ENCODE results near the gene GNB1. TPM values are rescaled to one million over a fixed set of nuclear protein-coding genes. Genes with fewer than 3 reads are reported as not detected.
"Not testable (repeated sequence)": the region's sequence is repeated elsewhere in the genome, so short reads cannot be mapped to it uniquely, and the experiment has no call there.

The GNB1 gene
- total RNA-seq, 1 donor = 101 TPM

DNA sequence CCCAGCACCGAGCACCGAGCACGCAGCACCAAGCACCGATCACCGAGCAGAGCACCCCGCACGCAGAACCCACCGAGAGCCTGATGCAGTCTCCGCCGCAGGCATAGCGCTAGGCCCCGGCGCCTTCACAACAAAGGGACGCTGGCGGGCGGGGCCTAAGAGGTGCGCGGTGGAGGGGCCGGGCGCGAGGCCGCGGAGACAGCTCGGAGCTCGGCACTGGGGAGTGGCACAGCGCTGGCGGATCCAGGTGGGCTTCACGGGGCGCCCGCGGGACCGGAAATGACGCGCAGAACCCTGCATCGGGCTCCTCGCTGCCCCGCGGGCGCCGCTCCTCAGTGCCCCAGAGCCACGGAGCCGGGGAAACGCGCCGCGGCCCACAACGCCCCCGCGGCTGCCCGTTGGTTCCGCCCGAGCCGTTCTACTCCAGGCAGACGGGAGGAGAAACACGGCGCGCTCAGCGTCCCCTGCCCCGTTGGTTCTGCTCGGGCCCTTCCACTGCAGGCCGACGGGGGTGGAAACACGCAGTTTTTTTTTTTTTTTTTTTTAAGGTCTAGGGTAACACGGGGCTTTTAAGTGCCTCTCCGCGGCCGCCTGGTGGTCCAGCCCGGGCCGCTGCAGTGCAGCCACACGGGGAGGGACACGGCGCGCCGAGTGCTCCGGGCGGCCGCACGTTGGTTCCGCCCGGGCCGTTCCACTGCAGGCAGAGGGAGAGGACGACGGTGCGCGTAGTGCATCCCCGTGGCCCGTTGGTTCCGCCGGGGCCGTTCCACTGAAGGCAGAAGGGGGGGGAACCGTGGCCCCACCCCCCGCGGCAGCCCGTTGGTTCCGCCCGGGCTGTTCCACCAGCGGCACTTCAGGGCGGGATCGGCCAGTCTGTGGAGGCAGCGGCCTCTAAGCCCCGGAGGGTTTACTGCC lies 145.0 kb downstream of the GNB1 start:
- not testable (repeated sequence) for H3K27me3 ChIP-seq (ENCODE audit: insufficient read depth, low read length); H3K9me3 ChIP-seq (ENCODE audit: low read depth, low read length); H3K4me1 ChIP-seq (ENCODE audit: insufficient read depth, low read length)
- peak overlapping the region; percentile 35 for H3K4me3 ChIP-seq (ENCODE audit: low read length)

DNA sequence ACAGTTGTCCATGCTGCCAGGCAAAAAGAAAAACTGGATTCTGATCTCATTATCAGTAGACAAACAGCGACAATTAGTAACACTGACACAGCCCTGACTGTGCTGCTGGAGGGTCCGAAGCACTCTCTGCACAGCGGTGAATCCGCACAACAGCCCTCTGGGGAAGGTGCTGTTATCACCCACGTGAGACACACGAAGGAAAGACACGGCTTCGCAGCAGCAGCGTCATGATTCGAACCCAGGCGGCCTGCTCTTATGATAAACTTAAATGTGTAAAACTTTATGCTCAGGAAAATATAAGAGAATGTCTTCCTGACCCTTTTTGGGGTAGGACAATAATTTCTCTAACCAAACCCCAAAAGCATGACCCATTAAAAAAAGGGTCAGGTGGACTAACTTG lies 148.4 kb downstream of the GNB1 start:
- H3K9me3 ChIP-seq (ENCODE audit: low read depth, low read length); H3K4me3 ChIP-seq (ENCODE audit: low read length); H3K27me3 ChIP-seq (ENCODE audit: insufficient read depth, low read length); H3K4me1 ChIP-seq (ENCODE audit: insufficient read depth, low read length): not testable (repeated sequence)

DNA sequence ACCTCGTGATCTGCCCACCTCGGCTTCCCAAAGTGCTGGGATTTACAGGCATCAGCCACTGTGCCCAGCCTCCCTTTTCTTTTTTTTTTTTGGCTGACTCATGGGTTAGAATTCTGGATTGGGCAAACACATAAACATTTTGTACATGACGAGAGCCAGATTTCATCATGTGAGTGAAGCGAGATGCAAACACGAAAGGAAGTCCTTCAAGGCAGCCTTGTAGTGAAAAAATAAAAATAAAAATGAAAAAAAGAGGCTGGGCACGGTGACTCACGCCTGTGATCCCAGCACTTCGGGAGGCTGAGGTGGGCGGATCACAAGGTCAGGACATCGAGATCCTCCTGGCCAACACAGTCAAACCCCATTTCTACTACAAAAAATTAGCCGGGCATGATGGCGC lies 149.9 kb downstream of the GNB1 start:
- not testable (repeated sequence) for H3K4me3 ChIP-seq (ENCODE audit: low read length); H3K4me1 ChIP-seq (ENCODE audit: insufficient read depth, low read length); H3K9me3 ChIP-seq (ENCODE audit: low read depth, low read length); H3K27me3 ChIP-seq (ENCODE audit: insufficient read depth, low read length)

DNA sequence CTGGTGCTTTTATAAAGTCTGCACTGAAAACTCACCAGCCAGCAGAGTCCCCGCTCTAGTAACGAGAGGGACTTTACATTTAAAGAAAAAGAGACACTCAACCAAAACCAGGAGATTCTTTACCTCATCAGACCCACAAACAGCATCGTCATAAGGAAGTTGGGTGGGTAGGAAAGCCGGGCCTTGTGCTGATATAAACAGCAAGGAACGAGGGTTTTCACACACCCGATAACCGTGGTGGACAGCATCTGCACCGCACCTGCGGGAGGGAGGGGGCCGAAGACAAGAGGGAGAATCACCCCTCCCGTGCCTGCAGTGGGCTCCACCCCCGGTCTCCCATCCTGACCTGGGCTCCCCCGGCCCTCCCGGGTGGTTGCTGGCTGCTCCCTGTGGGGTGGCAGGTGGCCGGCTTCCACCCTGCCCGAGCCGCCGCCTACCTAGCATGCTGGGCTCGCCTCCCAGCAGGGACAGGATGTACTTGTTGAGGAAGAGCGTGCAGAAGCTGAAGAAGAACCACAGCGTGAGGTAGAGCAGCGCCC lies 152.0 kb downstream of the GNB1 start:
- H3K4me3 ChIP-seq (ENCODE audit: low read length); H3K9me3 ChIP-seq (ENCODE audit: low read depth, low read length); H3K27me3 ChIP-seq (ENCODE audit: insufficient read depth, low read length); H3K4me1 ChIP-seq (ENCODE audit: insufficient read depth, low read length): not testable (repeated sequence)

DNA sequence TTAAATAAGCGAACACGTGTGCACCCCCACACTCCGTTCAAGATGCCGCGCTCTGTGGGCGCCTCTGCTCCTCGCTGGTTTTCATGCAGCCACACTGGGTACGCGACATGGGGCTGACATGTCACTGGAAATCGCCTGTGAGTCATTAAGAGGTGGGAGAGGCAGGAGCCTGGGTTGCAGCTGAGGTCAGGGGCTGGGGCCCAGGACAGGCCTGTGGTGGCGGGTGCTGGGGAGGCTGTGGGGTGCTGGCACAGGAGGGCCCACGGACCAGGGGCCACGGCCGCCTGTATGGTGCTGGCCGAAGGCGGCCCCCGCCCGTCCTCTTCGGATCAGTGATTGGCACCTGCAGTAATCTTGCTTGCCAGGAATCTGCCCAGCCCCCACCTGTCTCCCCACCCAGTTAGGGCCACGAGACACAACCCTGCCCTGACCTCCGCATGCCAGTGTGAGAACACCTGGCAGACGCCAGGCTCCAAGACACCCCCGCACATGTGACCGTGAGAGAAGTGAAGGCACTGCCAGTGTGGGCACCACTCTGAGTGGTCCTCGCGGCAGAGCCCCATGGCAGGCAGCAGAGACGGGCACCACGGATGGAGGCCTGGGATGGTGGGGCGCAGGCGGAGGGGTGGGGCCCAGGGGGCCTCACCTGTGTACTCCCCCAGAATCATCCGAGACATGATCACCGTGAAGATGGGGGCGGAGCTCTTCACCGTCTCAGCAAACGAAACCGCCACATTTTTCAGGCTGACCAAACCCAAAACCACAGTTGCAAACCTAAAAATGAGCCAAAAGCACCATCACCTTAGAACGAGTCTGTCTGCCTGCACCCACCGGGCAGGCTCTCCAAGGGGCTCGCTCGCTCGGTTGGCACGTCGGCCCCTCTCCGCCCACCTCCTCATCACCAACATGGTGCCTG lies 153.0 kb downstream of the GNB1 start:
- not testable (repeated sequence) for H3K9me3 ChIP-seq (ENCODE audit: low read depth, low read length); H3K4me3 ChIP-seq (ENCODE audit: low read length); H3K4me1 ChIP-seq (ENCODE audit: insufficient read depth, low read length); H3K27me3 ChIP-seq (ENCODE audit: insufficient read depth, low read length)

Other genes with a start within 250 kb of the GNB1 start
- 9.3 TPM for gene CDK11B, start 232.1 kb downstream of the GNB1 start, total RNA-seq
- gene SLC35E2B, start 198.3 kb downstream of the GNB1 start, total RNA-seq = 20.5 TPM
- 27.9 TPM for gene CDK11A, start 166.7 kb downstream of the GNB1 start, total RNA-seq
- gene NADK, start 112.6 kb downstream of the GNB1 start, total RNA-seq = 28.1 TPM
- gene CALML6, start 24.2 kb upstream of the GNB1 start, total RNA-seq = not detected
- 0.31 TPM for gene TMEM52, start 28.2 kb upstream of the GNB1 start, total RNA-seq
- gene CFAP74, start 112.7 kb upstream of the GNB1 start, total RNA-seq = under 0.01 TPM
- not detected for gene GABRD, start 128.3 kb upstream of the GNB1 start, total RNA-seq
- gene PRKCZ, start 159.3 kb upstream of the GNB1 start, total RNA-seq = 4.6 TPM